ENCODE measurements around the gene LMF1. TPM values are rescaled to one million over a fixed set of nuclear protein-coding genes. Genes with fewer than 3 reads are reported as not detected.

LMF1 gene
- total and polyA plus RNA-seq, 9 of the 15 experiments (the other 6 are each of a cell fraction or from before 2014, with no cell fraction given), result 0.11 to 1.6 (median 0.55) TPM; not detected in 1

GRCh38 chr16:938752-939151 lies 32.0 kb downstream of the LMF1 start (continued):
- TF ChIP-seq PKNOX1 (IDR thresholded peaks at IDR 0.05) (no peak), CREB3L1 (IDR thresholded peaks at IDR 0.05; ENCODE audit: borderline replicate concordance, low read depth) (no peak), ESRRA (IDR thresholded peaks at IDR 0.05; ENCODE audit: borderline replicate concordance, low read depth) (no peak)

GRCh38 chr16:938136-938535 lies 32.6 kb downstream of the LMF1 start:
- ATAC-seq (no peak; the same call in 2 of the 3 replicates), FAIRE-seq (no peak), DNase-seq (ENCODE audit: extremely low read depth in 1 of 4, low spot score in 3 of 4) (no peak)
- in situ Hi-C loops (cut with MboI) (no loop called here), intact Hi-C loops (cut with micrococcal nuclease) (no loop called here)
- Histone ChIP-seq H3K9me3 (replicated peaks; ENCODE audit: control insufficient read depth, insufficient read depth, low read depth, low read length) (no peaks in the 10 kb centered on the region), H3K79me2 (ENCODE audit: control insufficient read depth, insufficient read depth, low read length) (no peaks in the 10 kb centered on the region), H3K4me2 (ENCODE audit: insufficient read depth, low read length) (no peak overlapping the region), H3K9ac (ENCODE audit: insufficient read depth in 1 of 2, low read depth in 2 of 2, low read length in 2 of 2) (no peak overlapping the region), H4K20me1 (replicated peaks; ENCODE audit: control insufficient read depth, insufficient read depth, low read length) (peaks cover 16% of the 10 kb centered on the region), H3K4me1 (replicated peaks in 1 of 2; ENCODE audit: control insufficient read depth in 2 of 2, insufficient read depth in 2 of 2, low read length in 2 of 2) (peaks cover 0 to 13% of the 10 kb centered on the region in 2 experiments; a peak in 1 of 5 replicates), H3K9me1 (ENCODE audit: control insufficient read depth, insufficient read depth, low read length) (no peaks in the 10 kb centered on the region), H3K4me3 (no peak overlapping the region), H3K27me3 (ENCODE audit: control insufficient read depth in 2 of 2, insufficient read depth in 2 of 2, low read length in 2 of 2) (peaks cover 68 to 76% of the 10 kb centered on the region in 2 experiments), H3K36me3 (ENCODE audit: control insufficient read depth, insufficient read depth, low read length) (no peaks in the 10 kb centered on the region), H2AFZ (ENCODE audit: low read depth, low read length) (no peak overlapping the region), H3K27ac (ENCODE audit: extremely low read depth, low read depth, low read length) (no peak overlapping the region)
- no TSS peak for BruUV-seq (replicated peaks)
- ChIA-PET CTCF (ENCODE audit: low intra/inter-chr PET ratio) (no interaction called here), POLR2A (no interaction called here)
- WGBS (ENCODE audit: insufficient coverage, low coverage, missing lambda C conversion rate), result 4% methylated on average over 18 of the region's 18 CpGs
- no peak for TF ChIP-seq ZNF785 (CRISPR knock-in tag; IDR thresholded peaks at IDR 0.05)
- no peak for TF ChIP-seq MXD1 (CRISPR knock-in tag; IDR thresholded peaks at IDR 0.05; ENCODE audit: borderline replicate concordance, poor library complexity, severe bottlenecking)
- no peak for TF ChIP-seq SNAPC5 (CRISPR knock-in tag; IDR thresholded peaks at IDR 0.05)
- TF ChIP-seq MXI1 (IDR thresholded peaks at IDR 0.05; ENCODE audit: low read depth, low read length), result no peak
- no peak for TF ChIP-seq SFPQ (IDR thresholded peaks at IDR 0.05; ENCODE audit: low read depth, low read length)
- TF ChIP-seq CBX3 (IDR thresholded peaks at IDR 0.05; ENCODE audit: borderline replicate concordance in 1 of 2, low read length in 2 of 2), result no peak
- no peak for TF ChIP-seq NCOA6 (IDR thresholded peaks at IDR 0.05)
- no peak for TF ChIP-seq ZNF224 (CRISPR knock-in tag; IDR thresholded peaks at IDR 0.05)
- no peak for TF ChIP-seq IRF9 (tag; IDR thresholded peaks at IDR 0.05)
- TF ChIP-seq ZSCAN29 (IDR thresholded peaks at IDR 0.05), result no peak
- TF ChIP-seq PHF21A (IDR thresholded peaks at IDR 0.05; ENCODE audit: borderline replicate concordance, low read depth), result no peak
- TF ChIP-seq CREBBP (IDR thresholded peaks at IDR 0.05; ENCODE audit: low read depth, low read length), result no peak
- no peak for TF ChIP-seq ZNF239 (CRISPR knock-in tag; IDR thresholded peaks at IDR 0.05)

Measured in K562 (cell line).